Nephron progenitor cell (in vitro differentiated cells): ENCODE measurements around the gene ARHGEF25.

Source experiments
- DNase-seq: peaks from one replicate; pipeline ENCODE4 v3.0.0; 2021
- H3K27ac Mint-ChIP-seq: 2 replicates; pipeline ENCODE4 v1.8.0; 2021; ENCODE audit warnings: mild to moderate bottlenecking, moderate library complexity, mixed read lengths
- H3K27me3 Mint-ChIP-seq: 2 replicates; pipeline ENCODE4 v1.8.0; 2021; ENCODE audit warnings: mild to moderate bottlenecking, low read depth, mixed read lengths; ENCODE audit not compliant: poor library complexity
- H3K36me3 Mint-ChIP-seq: 2 replicates; pipeline ENCODE4 v1.8.0; 2021; ENCODE audit warnings: low read depth, mixed read lengths
- H3K4me1 Mint-ChIP-seq: 2 replicates; pipeline ENCODE4 v1.8.0; 2021; ENCODE audit warnings: mixed read lengths
- H3K4me3 Mint-ChIP-seq: 2 replicates; pipeline ENCODE4 v1.8.0; 2021; ENCODE audit warnings: mild to moderate bottlenecking, moderate library complexity, mixed read lengths
- H3K9me3 Mint-ChIP-seq: 2 replicates; pipeline ENCODE4 v1.8.0; 2021; ENCODE audit warnings: mild to moderate bottlenecking, moderate library complexity, mixed read lengths
- TF ChIP-seq, protein P1 (sequence below): fragments of 200-600 bp; sonication (generic); IDR thresholded peaks from 2 replicates; pipeline ENCODE4 v1.5.0; 2021; ENCODE audit warnings: antibody characterized with exemption

The ARHGEF25 gene

DNA sequence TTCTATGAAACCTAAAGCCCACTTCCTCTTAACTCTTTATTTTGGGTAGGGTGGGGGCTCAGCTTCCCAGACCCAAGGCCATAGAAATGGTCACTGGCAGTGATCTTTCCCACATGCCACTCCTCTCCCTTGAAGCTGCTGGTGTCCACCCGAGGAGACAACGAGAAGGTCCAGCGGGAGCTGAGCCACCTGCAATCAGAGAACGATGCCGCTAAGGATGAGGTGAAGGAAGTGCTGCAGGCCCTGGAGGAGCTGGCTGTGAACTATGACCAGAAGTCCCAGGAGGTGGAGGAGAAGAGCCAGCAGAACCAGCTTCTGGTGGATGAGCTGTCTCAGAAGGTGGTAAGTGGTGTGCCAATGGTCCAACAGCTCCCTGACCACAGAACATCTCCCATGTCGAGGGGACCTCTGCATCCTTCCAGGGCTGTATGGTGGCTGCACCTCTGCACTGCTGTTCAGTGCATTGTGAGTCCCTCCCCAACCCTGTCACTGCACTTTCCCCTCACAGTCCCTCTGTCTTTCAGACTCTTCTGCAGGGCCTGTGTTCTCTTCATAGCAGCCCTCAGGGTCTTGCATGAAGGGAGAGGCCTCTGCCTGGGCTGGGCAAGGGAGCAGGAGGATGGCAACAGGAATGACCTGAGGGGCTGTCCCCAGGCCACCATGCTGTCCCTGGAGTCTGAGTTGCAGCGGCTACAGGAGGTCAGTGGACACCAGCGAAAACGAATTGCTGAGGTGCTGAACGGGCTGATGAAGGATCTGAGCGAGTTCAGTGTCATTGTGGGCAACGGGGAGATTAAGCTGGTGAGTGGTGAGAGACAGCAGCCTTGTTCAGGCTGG, 39.1 kb upstream of the ARHGEF25 start:
- Mint-ChIP-seq H3K9me3 (no peaks in the 10 kb centered on the region), H3K36me3 (no peaks in the 10 kb centered on the region), H3K27ac (no peak overlapping the region), H3K27me3 (peaks cover 9% of the 10 kb centered on the region), H3K4me1 (peaks cover 6% of the 10 kb centered on the region), H3K4me3 (no peak overlapping the region)
- TF ChIP-seq, protein P1, sequence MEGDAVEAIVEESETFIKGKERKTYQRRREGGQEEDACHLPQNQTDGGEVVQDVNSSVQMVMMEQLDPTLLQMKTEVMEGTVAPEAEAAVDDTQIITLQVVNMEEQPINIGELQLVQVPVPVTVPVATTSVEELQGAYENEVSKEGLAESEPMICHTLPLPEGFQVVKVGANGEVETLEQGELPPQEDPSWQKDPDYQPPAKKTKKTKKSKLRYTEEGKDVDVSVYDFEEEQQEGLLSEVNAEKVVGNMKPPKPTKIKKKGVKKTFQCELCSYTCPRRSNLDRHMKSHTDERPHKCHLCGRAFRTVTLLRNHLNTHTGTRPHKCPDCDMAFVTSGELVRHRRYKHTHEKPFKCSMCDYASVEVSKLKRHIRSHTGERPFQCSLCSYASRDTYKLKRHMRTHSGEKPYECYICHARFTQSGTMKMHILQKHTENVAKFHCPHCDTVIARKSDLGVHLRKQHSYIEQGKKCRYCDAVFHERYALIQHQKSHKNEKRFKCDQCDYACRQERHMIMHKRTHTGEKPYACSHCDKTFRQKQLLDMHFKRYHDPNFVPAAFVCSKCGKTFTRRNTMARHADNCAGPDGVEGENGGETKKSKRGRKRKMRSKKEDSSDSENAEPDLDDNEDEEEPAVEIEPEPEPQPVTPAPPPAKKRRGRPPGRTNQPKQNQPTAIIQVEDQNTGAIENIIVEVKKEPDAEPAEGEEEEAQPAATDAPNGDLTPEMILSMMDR, result no peak
- DNase-seq, result no peak

DNA sequence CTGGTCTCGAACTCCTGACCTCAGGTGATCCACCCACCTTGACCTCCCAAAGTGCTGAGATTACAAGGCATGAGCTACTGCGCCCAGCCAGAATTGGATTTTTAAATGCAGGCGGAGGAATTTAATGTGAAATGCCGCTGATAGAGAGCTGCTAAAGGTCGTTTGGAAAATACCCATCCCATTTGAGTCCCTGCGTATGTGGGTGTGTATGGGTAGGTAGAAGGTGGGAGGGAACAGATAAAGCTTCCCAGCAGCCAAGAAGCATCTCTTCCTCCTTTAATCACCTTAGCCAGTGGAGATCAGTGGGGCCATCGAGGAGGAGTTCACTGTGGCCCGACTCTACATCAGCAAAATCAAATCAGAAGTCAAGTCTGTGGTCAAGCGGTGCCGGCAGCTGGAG, 36.4 kb upstream of the ARHGEF25 start:
- Mint-ChIP-seq H3K27ac (no peak overlapping the region), H3K36me3 (no peaks in the 10 kb centered on the region), H3K4me3 (no peak overlapping the region), H3K9me3 (no peaks in the 10 kb centered on the region), H3K27me3 (peaks cover 16% of the 10 kb centered on the region), H3K4me1 (no peaks in the 10 kb centered on the region)
- no peak for DNase-seq
- TF ChIP-seq, protein P1, result no peak

DNA sequence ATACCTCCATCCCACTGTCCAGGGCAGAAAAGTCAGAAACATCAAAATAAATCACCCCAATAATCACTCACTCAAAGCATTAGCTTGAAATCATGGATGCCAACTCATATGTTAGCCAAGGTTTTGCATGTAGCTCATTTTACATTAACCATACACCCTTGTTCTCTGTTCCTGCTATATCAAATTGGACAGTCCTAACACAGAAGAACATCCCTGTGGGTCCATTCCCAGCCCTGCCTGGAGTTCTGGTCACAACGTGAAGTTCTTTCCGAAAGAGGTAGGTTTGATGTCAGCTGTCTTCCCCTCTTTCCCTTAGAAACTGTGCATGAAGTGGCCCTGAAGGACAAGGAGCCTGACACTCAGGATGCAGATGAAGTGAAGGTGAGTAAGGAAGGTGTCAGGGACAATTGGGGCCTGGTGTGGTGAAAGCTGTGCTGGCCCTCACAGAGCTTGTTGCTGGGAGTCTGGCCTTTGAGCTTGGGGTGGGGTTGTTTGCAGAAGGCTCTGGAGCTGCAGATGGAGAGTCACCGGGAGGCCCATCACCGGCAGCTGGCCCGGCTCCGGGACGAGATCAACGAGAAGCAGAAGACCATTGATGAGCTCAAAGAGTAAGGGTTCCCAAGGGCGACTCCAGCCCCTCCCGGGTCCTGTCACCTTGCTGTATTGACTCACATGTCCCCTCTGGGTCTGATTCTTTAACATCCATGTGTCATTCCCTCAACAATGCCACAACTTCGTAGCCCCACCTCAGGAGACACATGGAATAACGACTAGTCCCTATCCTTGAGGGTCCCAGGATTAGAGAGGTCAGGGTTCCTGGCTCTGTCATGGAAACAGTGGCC, 35.2 kb upstream of the ARHGEF25 start:
- no peak overlapping the region for H3K27ac Mint-ChIP-seq

DNA sequence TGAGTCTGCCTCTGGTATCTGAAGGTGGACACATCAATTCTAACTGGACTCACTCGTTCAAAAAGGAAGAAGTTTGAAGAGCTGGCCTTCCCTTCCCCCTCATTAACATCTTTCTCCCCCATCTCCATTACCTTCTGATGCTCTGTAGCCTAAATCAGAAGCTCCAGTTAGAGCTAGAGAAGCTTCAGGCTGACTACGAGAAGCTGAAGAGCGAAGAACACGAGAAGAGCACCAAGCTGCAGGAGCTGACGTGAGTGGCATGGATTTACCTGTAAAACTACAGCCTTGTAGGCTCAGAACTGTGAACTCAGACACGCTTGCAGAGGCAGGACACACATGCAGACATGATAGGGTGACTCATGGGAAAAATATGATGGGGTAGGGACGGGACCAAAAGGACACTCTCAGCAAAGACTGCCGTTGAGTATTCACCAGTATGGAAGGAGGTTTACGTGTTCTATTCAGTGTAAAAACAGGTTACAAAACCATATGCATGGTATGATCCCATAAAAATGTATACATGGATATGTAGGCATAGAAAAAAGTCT, 34.5 kb upstream of the ARHGEF25 start:
- Mint-ChIP-seq H3K27ac (no peak overlapping the region), H3K9me3 (no peaks in the 10 kb centered on the region), H3K4me3 (no peak overlapping the region), H3K27me3 (peaks cover 12% of the 10 kb centered on the region), H3K4me1 (no peaks in the 10 kb centered on the region), H3K36me3 (no peaks in the 10 kb centered on the region)
- DNase-seq, result no peak
- TF ChIP-seq, protein P1, result no peak

More for the DNA sequence above, 35.2 kb upstream of the ARHGEF25 start:
- Mint-ChIP-seq H3K36me3 (no peaks in the 10 kb centered on the region), H3K4me3 (no peak overlapping the region), H3K9me3 (no peaks in the 10 kb centered on the region), H3K27me3 (peaks cover 17% of the 10 kb centered on the region), H3K4me1 (no peaks in the 10 kb centered on the region)
- no peak for DNase-seq
- TF ChIP-seq, protein P1, result no peak

DNA sequence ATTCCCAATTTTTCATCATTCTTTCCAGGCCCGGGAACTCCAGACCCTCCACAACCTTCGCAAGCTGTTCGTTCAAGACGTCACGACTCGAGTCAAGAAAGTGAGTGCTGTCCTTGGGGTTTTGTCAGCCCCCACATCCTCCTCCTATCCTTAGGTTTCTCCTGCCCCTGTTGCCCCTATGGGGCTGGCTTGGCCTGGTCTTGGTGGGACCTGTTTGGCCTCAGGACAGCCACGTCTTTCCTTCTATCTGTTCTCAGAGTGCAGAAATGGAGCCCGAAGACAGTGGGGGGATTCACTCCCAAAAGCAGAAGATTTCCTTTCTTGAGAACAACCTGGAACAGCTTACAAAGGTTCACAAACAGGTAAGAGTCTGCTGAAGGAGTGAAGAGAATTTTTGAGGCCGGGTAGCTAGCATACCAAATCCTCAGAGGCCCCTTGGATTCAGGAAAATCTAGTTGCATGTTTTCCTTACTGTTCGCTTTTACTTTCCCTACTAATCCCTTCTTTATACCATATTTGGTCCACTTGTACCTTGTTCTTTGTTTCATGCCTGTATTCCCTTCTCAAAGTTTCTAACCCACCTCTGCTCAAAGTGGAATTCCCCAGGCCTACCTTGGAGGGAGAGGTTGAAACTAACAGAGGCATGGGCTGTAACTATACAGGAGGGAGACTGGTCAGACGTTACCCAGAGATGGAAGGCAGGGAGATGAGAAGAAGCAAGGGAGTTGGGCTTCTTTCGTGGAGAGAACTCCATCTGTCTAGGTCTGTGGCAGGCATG, 33.1 kb upstream of the ARHGEF25 start:
- no peak overlapping the region for H3K27ac Mint-ChIP-seq
- H3K4me3 Mint-ChIP-seq, result no peak overlapping the region
- no peaks in the 10 kb centered on the region for H3K36me3 Mint-ChIP-seq
- TF ChIP-seq, protein P1, result no peak
- DNase-seq, result no peak
- peaks cover 12% of the 10 kb centered on the region for H3K27me3 Mint-ChIP-seq
- no peaks in the 10 kb centered on the region for H3K4me1 Mint-ChIP-seq
- no peaks in the 10 kb centered on the region for H3K9me3 Mint-ChIP-seq
